ENCODE measurements around the gene KATNBL1.

Gene KATNBL1

GRCh38 chr15:34246276-34246976 is 36.5 kb upstream of the KATNBL1 start:
- TF ChIP-seq TCF4 (CRISPR knock-in tag; IDR thresholded peaks at IDR 0.05; ENCODE audit: borderline replicate concordance): no peak
- no peak for TF ChIP-seq PATZ1 (CRISPR knock-in tag; IDR thresholded peaks at IDR 0.05; ENCODE audit: borderline replicate concordance)
- TF ChIP-seq OSR1 (CRISPR knock-in tag; IDR thresholded peaks at IDR 0.05): no peak
- TF ChIP-seq ESRRG (CRISPR knock-in tag; IDR thresholded peaks at IDR 0.05): no peak
- TF ChIP-seq ZNF565 (CRISPR knock-in tag; conservative IDR thresholded peaks at IDR 0.05; ENCODE audit: low read depth): no peak
- TF ChIP-seq CSRNP3 (CRISPR knock-in tag; IDR thresholded peaks at IDR 0.05): no peak
- no peak for TF ChIP-seq CSDC2 (CRISPR knock-in tag; IDR thresholded peaks at IDR 0.05)
- no peak for TF ChIP-seq POU6F1 (CRISPR knock-in tag; IDR thresholded peaks at IDR 0.05; ENCODE audit: borderline replicate concordance, low read depth)
- TF ChIP-seq CREB5 (CRISPR knock-in tag; IDR thresholded peaks at IDR 0.05; ENCODE audit: low read depth): no peak
- TF ChIP-seq TSHZ2 (CRISPR knock-in tag; IDR thresholded peaks at IDR 0.05): no peak
- TF ChIP-seq GLIS3 (CRISPR knock-in tag; IDR thresholded peaks at IDR 0.05): no peak
- TF ChIP-seq ZNF70 (CRISPR knock-in tag; IDR thresholded peaks at IDR 0.05): no peak
- TF ChIP-seq TOX (CRISPR knock-in tag; IDR thresholded peaks at IDR 0.05; ENCODE audit: borderline replicate concordance): no peak
- no peak for TF ChIP-seq ISL1 (CRISPR knock-in tag; IDR thresholded peaks at IDR 0.05)
- TF ChIP-seq ARNTL (CRISPR knock-in tag; IDR thresholded peaks at IDR 0.05; ENCODE audit: borderline replicate concordance, low read depth): no peak
- ATAC-seq: no peak

GRCh38 chr15:34243226-34243625 is 33.3 kb upstream of the KATNBL1 start:
- ATAC-seq: 0 out of 3 replicates have a peak, but pooled peaks have one; percentile 19
- TF ChIP-seq RARB (CRISPR knock-in tag; IDR thresholded peaks at IDR 0.05) (no peak), ZFP3 (CRISPR knock-in tag; IDR thresholded peaks at IDR 0.05) (no peak), SNAI2 (CRISPR knock-in tag; IDR thresholded peaks at IDR 0.05) (no peak), CSDC2 (CRISPR knock-in tag; IDR thresholded peaks at IDR 0.05) (no peak), ISL1 (CRISPR knock-in tag; IDR thresholded peaks at IDR 0.05) (no peak), ZNF565 (CRISPR knock-in tag; conservative IDR thresholded peaks at IDR 0.05; ENCODE audit: low read depth) (no peak), PATZ1 (CRISPR knock-in tag; IDR thresholded peaks at IDR 0.05; ENCODE audit: borderline replicate concordance) (no peak), TOX (CRISPR knock-in tag; IDR thresholded peaks at IDR 0.05; ENCODE audit: borderline replicate concordance) (no peak), POU6F1 (CRISPR knock-in tag; IDR thresholded peaks at IDR 0.05; ENCODE audit: borderline replicate concordance, low read depth) (no peak), ESRRG (CRISPR knock-in tag; IDR thresholded peaks at IDR 0.05) (no peak), CREB5 (CRISPR knock-in tag; IDR thresholded peaks at IDR 0.05; ENCODE audit: low read depth) (no peak), PPARA (CRISPR knock-in tag; IDR thresholded peaks at IDR 0.05; ENCODE audit: borderline replicate concordance) (no peak), TCF4 (CRISPR knock-in tag; IDR thresholded peaks at IDR 0.05; ENCODE audit: borderline replicate concordance) (no peak), OSR1 (CRISPR knock-in tag; IDR thresholded peaks at IDR 0.05) (no peak), ZNF70 (CRISPR knock-in tag; IDR thresholded peaks at IDR 0.05) (no peak), GLIS3 (CRISPR knock-in tag; IDR thresholded peaks at IDR 0.05) (no peak)
